ENCODE data around the gene LRIG1. TPM values are rescaled to one million over a fixed set of nuclear protein-coding genes. Genes with fewer than 3 reads are reported as not detected.
A peak's percentile ranks its signal among the peaks of the same experiment; 100 is the strongest.

Gene LRIG1
- total RNA-seq, 6 donors from 2014 or later: 45.2 to 119 (median 81.9) TPM

GRCh38 chr3:66348704-66349103, 152.1 kb downstream of the LRIG1 start:
- H3K9me3 ChIP-seq: no peaks in the 10 kb centered on the region
- ATAC-seq (ENCODE audit: low FRiP score in 2 of 2): no peak
- TF ChIP-seq EP300 (IDR thresholded peaks at IDR 0.05) (no peak), POLR2AphosphoS5 (IDR thresholded peaks at IDR 0.05) (no peak), POLR2A (IDR thresholded peaks at IDR 0.05) (no peak), CTCF (IDR thresholded peaks at IDR 0.05) (no peak)
- WGBS, 2 donors: 59 to 73% methylated on average over 3 of the region's 3 CpGs
- no peaks in the 10 kb centered on the region for H3K4me1 ChIP-seq
- H3K27ac ChIP-seq: no peak overlapping the region
- no peaks in the 10 kb centered on the region for H3K36me3 ChIP-seq
- no peak overlapping the region for H3K4me3 ChIP-seq
- H3K27me3 ChIP-seq: no peaks in the 10 kb centered on the region
- DNase-seq: no peak

GRCh38 chr3:66344848-66345578, 155.8 kb downstream of the LRIG1 start:
- 91% methylated on average over 8 of the region's 8 CpGs for WGBS, 2 donors
- no peaks in the 10 kb centered on the region for H3K4me1 ChIP-seq
- no peak overlapping the region for H3K4me3 ChIP-seq
- TF ChIP-seq POLR2AphosphoS5 (IDR thresholded peaks at IDR 0.05) (no peak), EP300 (IDR thresholded peaks at IDR 0.05) (no peak), CTCF (IDR thresholded peaks at IDR 0.05) (no peak), POLR2A (IDR thresholded peaks at IDR 0.05) (no peak)
- ATAC-seq (ENCODE audit: low FRiP score in 2 of 2) (peak in 1 of 2 donors; percentile 47), DNase-seq (no peak)
- no peaks in the 10 kb centered on the region for H3K27me3 ChIP-seq
- H3K36me3 ChIP-seq: no peaks in the 10 kb centered on the region
- no peak overlapping the region for H3K27ac ChIP-seq
- no peaks in the 10 kb centered on the region for H3K9me3 ChIP-seq

- peak in 1 of 2 donors; percentile 47 for DNase-seq
- no peaks in the 10 kb centered on the region for H3K9me3 ChIP-seq
- WGBS, 2 donors: 96% methylated on average over 9 of the region's 9 CpGs
- no peak overlapping the region for H3K27ac ChIP-seq
- no peak for TF ChIP-seq CTCF (IDR thresholded peaks at IDR 0.05)
- no peak for TF ChIP-seq POLR2A (IDR thresholded peaks at IDR 0.05)
- no peak for TF ChIP-seq POLR2AphosphoS5 (IDR thresholded peaks at IDR 0.05)
- TF ChIP-seq EP300 (IDR thresholded peaks at IDR 0.05): no peak
- H3K4me3 ChIP-seq: no peak overlapping the region
- H3K27me3 ChIP-seq: no peaks in the 10 kb centered on the region
- no peaks in the 10 kb centered on the region for H3K36me3 ChIP-seq
- no peaks in the 10 kb centered on the region for H3K4me1 ChIP-seq
- ATAC-seq (ENCODE audit: low FRiP score in 2 of 2): peak in 1 of 2 donors; percentile 50
Measured at GRCh38 chr3:66344391-66344811, 156.4 kb downstream of the LRIG1 start.

- H3K4me3 ChIP-seq: no peak overlapping the region
- no peaks in the 10 kb centered on the region for H3K9me3 ChIP-seq
- no peaks in the 10 kb centered on the region for H3K36me3 ChIP-seq
- 83 to 85% methylated on average over 8 of the region's 8 CpGs for WGBS, 2 donors
- TF ChIP-seq POLR2AphosphoS5 (IDR thresholded peaks at IDR 0.05) (no peak), EP300 (IDR thresholded peaks at IDR 0.05) (no peak), CTCF (IDR thresholded peaks at IDR 0.05) (no peak), POLR2A (IDR thresholded peaks at IDR 0.05) (no peak)
- H3K27me3 ChIP-seq: no peaks in the 10 kb centered on the region
- H3K4me1 ChIP-seq: no peaks in the 10 kb centered on the region
- H3K27ac ChIP-seq: no peak overlapping the region
- DNase-seq (no peak), ATAC-seq (ENCODE audit: low FRiP score in 2 of 2) (no peak)
Measured at GRCh38 chr3:66342717-66343356, 158.0 kb downstream of the LRIG1 start.

Data from upper lobe of left lung (tissue), 6 donors.